Cardiac fibroblast (primary cell): ENCODE results near the gene CCDC33.

Source experiments
- DNase-seq, 2 donors: peaks; one replicate each; pipeline versions ENCODE4 v3.0.0 to v3.0.0-alpha.2; 2010; ENCODE audit warnings: low read depth in 2 of 2
- H3K4me3 ChIP-seq, 2 donors: replicated peaks in 1 of 2; 1 replicate in 1 of 2; 2 replicates in 1 of 2; pipeline ENCODE4 v1.5.1; 2011; ENCODE audit warnings: low read depth in 2 of 2, low read length in 2 of 2, mild to moderate bottlenecking in 2 of 2, moderate library complexity in 1 of 2
- CTCF ChIP-seq: IDR thresholded peaks from one replicate; pipeline ENCODE4 v1.5.1; 2011; ENCODE audit warnings: low read depth, mild to moderate bottlenecking, low read length, inconsistent platforms

Gene CCDC33

DNA sequence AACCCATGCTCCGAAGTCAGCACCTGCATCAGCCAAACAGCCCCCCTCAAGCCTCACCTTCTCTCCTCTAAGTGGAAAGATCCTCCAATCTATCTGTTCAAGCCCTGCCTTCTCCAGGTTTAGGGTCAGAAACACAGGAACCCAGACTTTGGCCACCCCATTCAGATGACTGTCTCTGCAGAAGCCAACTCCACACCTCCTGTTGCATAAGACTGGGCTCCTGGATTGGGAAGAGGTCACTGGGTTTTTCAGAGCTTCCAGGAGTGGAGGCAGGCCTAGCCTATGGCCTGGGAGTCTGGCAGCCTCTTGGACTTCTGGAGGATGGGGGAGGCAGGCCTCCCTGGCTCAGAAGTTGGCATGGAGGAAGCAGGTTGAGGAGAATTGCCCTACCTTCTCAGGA lies 21.5 kb downstream of the CCDC33 start:
- no peak for TF ChIP-seq CTCF
- DNase-seq: no peak
- H3K4me3 ChIP-seq: no peak overlapping the region

DNA sequence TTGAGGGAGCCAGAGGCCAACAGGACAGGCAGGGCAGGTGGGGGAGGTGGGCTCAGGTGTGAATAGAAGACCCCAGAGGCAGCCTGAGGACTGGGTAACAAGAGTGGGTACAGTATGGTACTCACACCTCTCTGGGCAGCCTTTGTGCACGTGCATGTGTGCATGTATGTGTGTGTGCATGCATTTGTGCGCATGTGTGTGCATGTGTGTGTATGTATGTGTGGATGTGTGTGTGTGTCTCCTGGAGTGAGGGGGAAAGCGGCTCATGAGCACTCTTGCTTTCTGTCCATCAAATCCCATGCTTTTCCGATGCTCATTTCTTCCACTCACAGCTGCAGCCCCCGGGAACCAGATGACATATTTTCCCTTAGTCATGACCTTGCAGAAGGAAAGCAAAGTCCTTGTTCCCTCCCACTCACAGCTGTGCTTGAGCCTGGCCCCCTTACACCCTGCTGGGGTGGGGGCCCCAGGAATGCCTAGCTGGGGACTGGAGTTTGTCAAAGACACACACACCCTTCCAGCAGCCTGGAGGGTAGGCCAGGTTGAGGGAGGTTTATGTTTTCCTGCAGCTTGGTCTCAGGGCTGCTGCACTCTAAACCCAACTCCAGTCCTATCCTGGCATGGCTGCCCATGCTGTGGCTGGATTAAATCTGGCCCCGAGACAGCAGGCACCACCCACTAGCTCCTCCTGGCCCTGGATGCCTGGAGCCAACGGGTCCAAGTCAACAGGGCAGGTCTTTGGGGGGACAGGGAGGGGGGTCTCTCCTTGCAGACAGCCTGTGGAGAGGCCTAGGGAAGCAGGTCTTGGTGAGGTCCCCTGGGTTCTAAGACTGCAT lies 22.5 kb downstream of the CCDC33 start:
- H3K4me3 ChIP-seq: no peak overlapping the region
- TF ChIP-seq CTCF: no peak
- DNase-seq: no peak

DNA sequence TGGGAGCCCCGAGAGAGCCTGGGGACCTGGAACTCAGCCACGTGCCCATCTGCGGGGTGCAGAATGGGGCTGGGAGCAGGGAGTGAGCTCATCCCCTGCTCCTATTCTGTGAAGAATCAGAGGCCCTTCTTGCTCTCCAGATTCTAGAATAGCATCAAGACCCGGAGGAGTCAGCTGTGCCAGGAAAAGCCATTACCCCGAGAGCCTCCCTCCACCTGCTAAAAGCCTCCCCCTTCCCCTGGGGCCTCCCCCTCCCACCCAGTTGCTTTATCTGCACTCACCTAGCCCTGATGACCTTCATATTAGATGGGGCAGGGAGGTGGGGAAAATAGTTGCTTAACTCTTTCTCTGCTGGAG lies 23.1 kb downstream of the CCDC33 start:
- H3K4me3 ChIP-seq: no peak overlapping the region
- TF ChIP-seq CTCF: no peak
- DNase-seq: no peak

- DNase-seq: no peak
- H3K4me3 ChIP-seq: no peak overlapping the region
- TF ChIP-seq CTCF: no peak
These were observed 23.9 kb downstream of the CCDC33 start for GRCh38 chr15:74259821-74260607.

- no peak overlapping the region for H3K4me3 ChIP-seq
- TF ChIP-seq CTCF: no peak
- no peak for DNase-seq
These were observed 24.9 kb downstream of the CCDC33 start for GRCh38 chr15:74261041-74261440.

GRCh38 chr15:74261685-74262084 lies 25.6 kb downstream of the CCDC33 start:
- H3K4me3 ChIP-seq: no peak overlapping the region
- TF ChIP-seq CTCF: no peak
- DNase-seq: no peak
